SK-N-SH treated with all-trans-retinoic acid at 6 μM for 48 hours (cell line): Measurements from ENCODE around the gene CDH4.

Experiments
- ATAC-seq: fragments of 200-7000 bp; cut with Tn5 transposase; 3 replicates; pipeline ENCODE4 v1.9.1; 2020; ENCODE audit warnings: mild to moderate bottlenecking, moderate library complexity
- ARNTL ChIP-seq: fragments of 450-650 bp; formaldehyde crosslinking; IDR thresholded peaks from 2 replicates; pipeline ENCODE4 v1.5.0; 2020; ENCODE audit warnings: low read depth, mild to moderate bottlenecking, moderate library complexity, borderline replicate concordance
- CREB5 ChIP-seq: fragments of 250-450 bp; sonication (Bioruptor Pico); IDR thresholded peaks from 2 replicates; pipeline ENCODE4 v1.5.1; 2020; ENCODE audit warnings: low read depth, mild to moderate bottlenecking, moderate library complexity
- CSRNP3 ChIP-seq: fragments of 250-450 bp; sonication (Bioruptor Pico); IDR thresholded peaks from 2 replicates; pipeline ENCODE4 v1.5.1; 2021; ENCODE audit warnings: mild to moderate bottlenecking, moderate library complexity
- ESRRG ChIP-seq: fragments of 250-450 bp; sonication (Bioruptor Pico); IDR thresholded peaks from 2 replicates; pipeline ENCODE4 v1.6.1; 2021; ENCODE audit warnings: mild to moderate bottlenecking
- GLIS3 ChIP-seq: fragments of 250-450 bp; sonication (Bioruptor Pico); IDR thresholded peaks from 2 replicates; pipeline ENCODE4 v1.5.0; 2020; ENCODE audit warnings: mild to moderate bottlenecking, moderate library complexity
- ISL1 ChIP-seq: fragments of 250-450 bp; sonication (Bioruptor Pico); IDR thresholded peaks from 2 replicates; pipeline ENCODE4 v2.1.2; 2022; ENCODE audit warnings: mild to moderate bottlenecking, moderate library complexity
- OSR1 ChIP-seq: fragments of 250-450 bp; sonication (Bioruptor Pico); IDR thresholded peaks from 2 replicates; pipeline ENCODE4 v1.8.0; 2022; ENCODE audit warnings: moderate library complexity, mild to moderate bottlenecking, inconsistent platforms
- PATZ1 ChIP-seq: fragments of 250-450 bp; sonication (Bioruptor Pico); IDR thresholded peaks from 2 replicates; pipeline ENCODE4 v1.8.0; 2020; ENCODE audit warnings: mild to moderate bottlenecking, moderate library complexity, borderline replicate concordance
- PPARA ChIP-seq: fragments of 250-450 bp; sonication (Bioruptor Pico); IDR thresholded peaks from 2 replicates; pipeline ENCODE4 v1.5.0; 2020; ENCODE audit warnings: mild to moderate bottlenecking, borderline replicate concordance
- RARB ChIP-seq: fragments of 250-450 bp; sonication (Bioruptor Pico); IDR thresholded peaks from 2 replicates; pipeline ENCODE4 v1.8.0; 2021; ENCODE audit warnings: mild to moderate bottlenecking, moderate library complexity
- SNAI2 ChIP-seq: fragments of 250-450 bp; sonication (Bioruptor Pico); IDR thresholded peaks from 2 replicates; pipeline ENCODE4 v1.5.0; 2020; ENCODE audit warnings: mild to moderate bottlenecking, moderate library complexity
- TOX ChIP-seq: fragments of 250-450 bp; sonication (Bioruptor Pico); IDR thresholded peaks from 2 replicates; pipeline ENCODE4 v1.8.0; 2021; ENCODE audit warnings: mild to moderate bottlenecking, moderate library complexity, borderline replicate concordance
- TSHZ2 ChIP-seq: fragments of 250-450 bp; sonication (Bioruptor Pico); IDR thresholded peaks from 2 replicates; pipeline ENCODE4 v1.5.0; 2020; ENCODE audit warnings: mild to moderate bottlenecking, moderate library complexity
- ZC3H10 ChIP-seq: fragments of 250-450 bp; sonication (Bioruptor Pico); IDR thresholded peaks from 2 replicates; pipeline ENCODE4 v1.5.1; 2021; ENCODE audit warnings: mild to moderate bottlenecking, moderate library complexity
- ZFP3 ChIP-seq: fragments of 250-450 bp; sonication (Bioruptor Pico); IDR thresholded peaks from 2 replicates; pipeline ENCODE4 v1.5.0; 2020; ENCODE audit warnings: mild to moderate bottlenecking, moderate library complexity
- ZFP30 ChIP-seq: fragments of 450-650 bp; formaldehyde crosslinking; IDR thresholded peaks from 2 replicates; pipeline ENCODE4 v1.5.0; 2022; ENCODE audit warnings: mild to moderate bottlenecking, moderate library complexity
- ZNF565 ChIP-seq: fragments of 450-650 bp; formaldehyde crosslinking; conservative IDR thresholded peaks from 2 replicates; pipeline ENCODE4 v1.5.0; 2020; ENCODE audit warnings: low read depth, mild to moderate bottlenecking, moderate library complexity
- ZNF70 ChIP-seq: fragments of 450-650 bp; formaldehyde crosslinking; IDR thresholded peaks from 2 replicates; pipeline ENCODE4 v1.5.0; 2020; ENCODE audit warnings: mild to moderate bottlenecking, moderate library complexity
- ZNF8 ChIP-seq: fragments of 450-650 bp; formaldehyde crosslinking; IDR thresholded peaks from 2 replicates; pipeline ENCODE4 v1.5.0; 2020; ENCODE audit warnings: mild to moderate bottlenecking, moderate library complexity

Gene CDH4

GRCh38 chr20:61512475-61512874, 260.4 kb downstream of the CDH4 start:
- no peak for TF ChIP-seq ZFP30
- no peak for TF ChIP-seq ARNTL (CRISPR knock-in tag)
- no peak for TF ChIP-seq ISL1 (CRISPR knock-in tag)
- TF ChIP-seq CREB5 (CRISPR knock-in tag) = no peak
- no peak for TF ChIP-seq TSHZ2 (CRISPR knock-in tag)
- TF ChIP-seq OSR1 = no peak
- no peak for TF ChIP-seq PATZ1 (CRISPR knock-in tag)
- TF ChIP-seq ZNF565 (CRISPR knock-in tag) = no peak
- no peak for ATAC-seq

GRCh38 chr20:61513124-61514017, 261.3 kb downstream of the CDH4 start:
- TF ChIP-seq SNAI2 (CRISPR knock-in tag) = no peak
- ATAC-seq = no peak

GRCh38 chr20:61514018-61514365, 261.9 kb downstream of the CDH4 start:
- no peak for ATAC-seq
- TF ChIP-seq TSHZ2 (CRISPR knock-in tag) (no peak), OSR1 (no peak), RARB (CRISPR knock-in tag) (no peak), ZNF70 (CRISPR knock-in tag) (no peak), PATZ1 (CRISPR knock-in tag) (no peak), PPARA (CRISPR knock-in tag) (no peak), ZFP3 (CRISPR knock-in tag) (no peak), ZC3H10 (CRISPR knock-in tag) (no peak), CREB5 (CRISPR knock-in tag) (no peak), TOX (no peak), GLIS3 (CRISPR knock-in tag) (no peak), ARNTL (CRISPR knock-in tag) (no peak), ESRRG (CRISPR knock-in tag) (no peak), CSRNP3 (CRISPR knock-in tag) (no peak), ZFP30 (no peak), ZNF8 (CRISPR knock-in tag) (no peak)
